Thymus (tissue), 14 donors: Measurements from ENCODE around the gene UBE4A. TPM values are rescaled to one million over a fixed set of nuclear protein-coding genes. Genes with fewer than 3 reads are reported as not detected.

ENCODE experiments used
- DNase-seq, 9 donors: peaks; one replicate each; pipeline ENCODE4 v3.0.0-alpha.2; 2013; ENCODE audit warnings: low spot score in 9 of 9, low read depth in 6 of 9, missing footprints in 1 of 9
- H3K27ac ChIP-seq, 2 donors: one replicate each; pipeline ENCODE4 v1.5.1; 2013; ENCODE audit warnings: control low read depth in 1 of 2, low read depth in 1 of 2, low read length in 1 of 2, mild to moderate bottlenecking in 1 of 2, moderate library complexity in 1 of 2
- H3K27me3 ChIP-seq, 2 donors: one replicate each; pipeline ENCODE4 v1.5.1; 2013; ENCODE audit warnings: low read length in 1 of 2; ENCODE audit not compliant: control insufficient read depth in 2 of 2, insufficient read depth in 1 of 2
- H3K36me3 ChIP-seq, 2 donors: one replicate each; pipeline ENCODE4 v1.5.1; 2013; ENCODE audit warnings: low read length in 1 of 2, mild to moderate bottlenecking in 1 of 2, moderate library complexity in 1 of 2; ENCODE audit not compliant: control insufficient read depth in 2 of 2, insufficient read depth in 2 of 2
- H3K4me1 ChIP-seq, 2 donors: one replicate each; pipeline ENCODE4 v1.5.1; 2013; ENCODE audit warnings: low read length in 2 of 2; ENCODE audit not compliant: control insufficient read depth in 2 of 2, insufficient read depth in 2 of 2
- H3K4me3 ChIP-seq, 2 donors: one replicate each; pipeline ENCODE4 v1.5.1; 2013; ENCODE audit warnings: low read length in 2 of 2, control low read depth in 1 of 2, mild to moderate bottlenecking in 1 of 2
- H3K9me3 ChIP-seq, 2 donors: one replicate each; pipeline ENCODE4 v1.5.1; 2013; ENCODE audit warnings: low read length in 1 of 2, mild to moderate bottlenecking in 1 of 2; ENCODE audit not compliant: control insufficient read depth in 2 of 2, insufficient read depth in 1 of 2
- WGBS: extraction: QIAGEN DNeasy Blood & Tissue Kit; methylation state at CpG from one replicate; pipeline ENCODE4 v1.1.7; 2013; 5-methylcytosine and 5-hydroxymethylcytosine counted together
- long read RNA-seq, 10 donors: transcript quantifications; one replicate each; lab custom pipeline, GENCODE V29; 2026
- polyA plus RNA-seq: library from polyadenylated mRNA; stranded (reverse); fragments of 200-250 nt; gene quantifications from one replicate; pipeline ENCODE4 v1.2.3, GENCODE V29; 2013
- total RNA-seq: library from RNA; stranded (reverse); fragments of 120-200 nt; gene quantifications from one replicate; pipeline ENCODE4 v1.2.4, GENCODE V29; 2013
- donor health status: healthy.

The UBE4A gene
- 22.2 TPM for total RNA-seq
- polyA plus RNA-seq = 40.6 TPM
- long read RNA-seq, donor 1 = 0 reads
- long read RNA-seq, donor 2 = 0 reads
- long read RNA-seq, donor 3, full-length matches to known transcripts = 1 of 1 reads
- long read RNA-seq, donor 3, partial matches to known transcripts = 0 of 1 reads
- long read RNA-seq, donor 3, other reads (novel, unspliced or antisense) = 0 of 1 reads
- long read RNA-seq, donor 4, partial matches to known transcripts = 5 of 5 reads
- long read RNA-seq, donor 4, other reads (novel, unspliced or antisense) = 0 of 5 reads
- long read RNA-seq, donor 5, partial matches to known transcripts = 9 of 9 reads
- long read RNA-seq, donor 5, other reads (novel, unspliced or antisense) = 0 of 9 reads
- long read RNA-seq, donor 6, full-length matches to known transcripts = 2 of 15 reads
- long read RNA-seq, donor 6, partial matches to known transcripts = 13 of 15 reads
- long read RNA-seq, donor 6, other reads (novel, unspliced or antisense) = 0 of 15 reads
- long read RNA-seq, donor 7 = 0 reads
- long read RNA-seq, donor 8 = 0 reads
- long read RNA-seq, donor 9, full-length matches to known transcripts = 3 of 8 reads
- long read RNA-seq, donor 9, partial matches to known transcripts = 5 of 8 reads
- long read RNA-seq, donor 9, other reads (novel, unspliced or antisense) = 0 of 8 reads
- long read RNA-seq, donor 10 = 0 reads

GRCh38 chr11:118359295-118359958, at the start of gene UBE4A:
TSS of gene UBE4A (plus strand) at chr11:118359600. CDS start at chr11:118365081, 5,481 bp downstream.
- Histone ChIP-seq H3K4me1 (peaks cover 9 to 10% of the 10 kb centered on the region in 2 donors), H3K27ac (peak within 1 kb of the TSS; percentile 73 to 89), H3K36me3 (peaks cover 2 to 10% of the 10 kb centered on the region in 2 donors), H3K9me3 (peaks cover 0 to 3% of the 10 kb centered on the region in 2 donors), H3K4me3 (peak within 1 kb of the TSS; percentile 67 to 78), H3K27me3 (no peaks in the 10 kb centered on the region)
- WGBS = 5% methylated on average over 33 of the region's 33 CpGs
- DNase-seq = peak; percentile 92 to 99 (median 98)

GRCh38 chr11:118310271-118310670, 49.1 kb upstream of the UBE4A start:
- WGBS = 96% methylated on average over 3 of the region's 3 CpGs
- Histone ChIP-seq H3K9me3 (no peaks in the 10 kb centered on the region), H3K27me3 (no peaks in the 10 kb centered on the region), H3K27ac (peak overlapping the region in 1 of 2 donors; percentile 21), H3K36me3 (peaks cover 52 to 89% of the 10 kb centered on the region in 2 donors), H3K4me1 (peaks cover 49 to 73% of the 10 kb centered on the region in 2 donors), H3K4me3 (no peak overlapping the region)
- DNase-seq = no peak

GRCh38 chr11:118310781-118311485, 48.5 kb upstream of the UBE4A start:
- peaks cover 55 to 96% of the 10 kb centered on the region in 2 donors for H3K36me3 ChIP-seq
- peak overlapping the region; percentile 55 to 92 for H3K27ac ChIP-seq
- peaks cover 55 to 79% of the 10 kb centered on the region in 2 donors for H3K4me1 ChIP-seq
- no peaks in the 10 kb centered on the region for H3K27me3 ChIP-seq
- H3K9me3 ChIP-seq = no peaks in the 10 kb centered on the region
- WGBS = 94% methylated on average over 3 of the region's 3 CpGs
- H3K4me3 ChIP-seq = peak overlapping the region in 1 of 2 donors; percentile 17
- no peak for DNase-seq

GRCh38 chr11:118311518-118311917, 47.9 kb upstream of the UBE4A start:
- Histone ChIP-seq H3K4me1 (peaks cover 58 to 84% of the 10 kb centered on the region in 2 donors), H3K9me3 (no peaks in the 10 kb centered on the region), H3K4me3 (peak overlapping the region in 1 of 2 donors; percentile 16), H3K27ac (peak overlapping the region in 1 of 2 donors; percentile 92), H3K36me3 (peaks cover 55 to 94% of the 10 kb centered on the region in 2 donors), H3K27me3 (no peaks in the 10 kb centered on the region)
- DNase-seq = no peak
- WGBS = 89% methylated on average over 4 of the region's 4 CpGs

GRCh38 chr11:118312328-118312727, 47.1 kb upstream of the UBE4A start:
- Histone ChIP-seq H3K9me3 (no peaks in the 10 kb centered on the region), H3K4me3 (no peak overlapping the region), H3K4me1 (peaks cover 63 to 85% of the 10 kb centered on the region in 2 donors), H3K27me3 (no peaks in the 10 kb centered on the region), H3K36me3 (peaks cover 48 to 88% of the 10 kb centered on the region in 2 donors), H3K27ac (peak overlapping the region; percentile 69 to 92)
- no peak for DNase-seq
- 98% methylated on average over 2 of the region's 2 CpGs for WGBS

- Histone ChIP-seq H3K4me1 (peaks cover 62 to 85% of the 10 kb centered on the region in 2 donors), H3K27me3 (no peaks in the 10 kb centered on the region), H3K36me3 (peaks cover 39 to 81% of the 10 kb centered on the region in 2 donors), H3K4me3 (no peak overlapping the region), H3K27ac (peak overlapping the region; percentile 83 to 92), H3K9me3 (no peaks in the 10 kb centered on the region)
- DNase-seq = no peak
- 89% methylated on average over 4 of the region's 4 CpGs for WGBS
Measured at GRCh38 chr11:118313242-118313641, 46.2 kb upstream of the UBE4A start.

GRCh38 chr11:118314988-118315411, 44.4 kb upstream of the UBE4A start:
- peak overlapping the region in 1 of 2 donors; percentile 14 for H3K4me3 ChIP-seq
- H3K9me3 ChIP-seq = peaks cover 0 to 5% of the 10 kb centered on the region in 2 donors
- H3K27me3 ChIP-seq = no peaks in the 10 kb centered on the region
- H3K4me1 ChIP-seq = peaks cover 77 to 98% of the 10 kb centered on the region in 2 donors
- WGBS = 91% methylated on average over 7 of the region's 7 CpGs
- H3K27ac ChIP-seq = peak overlapping the region; percentile 92 to 99
- H3K36me3 ChIP-seq = peaks cover 49 to 64% of the 10 kb centered on the region in 2 donors
- no peak for DNase-seq

- peak in 5 of 9 donors; percentile 42 to 82 (median 60) for DNase-seq
- Histone ChIP-seq H3K9me3 (peaks cover 0 to 10% of the 10 kb centered on the region in 2 donors), H3K36me3 (peaks cover 38 to 41% of the 10 kb centered on the region in 2 donors), H3K4me3 (no peak overlapping the region), H3K27ac (peak overlapping the region; percentile 64 to 92), H3K27me3 (no peaks in the 10 kb centered on the region), H3K4me1 (peaks cover 57 to 87% of the 10 kb centered on the region in 2 donors)
- WGBS = 15% methylated on average over 4 of the region's 4 CpGs
Measured at GRCh38 chr11:118318124-118318523, 41.3 kb upstream of the UBE4A start.
